Measurements from ENCODE around the gene PXK.
"Not testable (repeated sequence)": the region's sequence is repeated elsewhere in the genome, so short reads cannot be mapped to it uniquely, and the experiment has no call there.

Gene PXK

DNA sequence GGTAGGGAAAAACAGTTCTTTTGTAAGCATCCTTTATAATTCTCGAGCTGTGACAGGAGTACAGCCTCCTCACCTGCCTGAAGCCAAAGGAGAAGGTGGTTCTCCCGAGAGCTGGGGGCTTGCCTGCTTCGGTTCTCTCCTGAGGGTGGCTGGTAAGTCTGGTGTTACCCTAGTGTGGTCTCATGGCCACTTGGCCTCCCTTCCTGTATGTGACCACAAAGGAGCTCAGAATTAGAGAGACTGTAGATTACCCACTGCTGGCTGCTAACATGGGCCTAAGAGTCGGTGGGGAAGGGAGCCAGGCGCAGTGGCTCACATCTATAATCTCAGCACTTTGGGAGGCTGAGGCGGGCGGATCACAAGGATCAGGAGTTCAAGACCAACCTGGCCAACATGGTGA is 88.3 kb downstream of the PXK start:
- no peak for DNase-seq

DNA sequence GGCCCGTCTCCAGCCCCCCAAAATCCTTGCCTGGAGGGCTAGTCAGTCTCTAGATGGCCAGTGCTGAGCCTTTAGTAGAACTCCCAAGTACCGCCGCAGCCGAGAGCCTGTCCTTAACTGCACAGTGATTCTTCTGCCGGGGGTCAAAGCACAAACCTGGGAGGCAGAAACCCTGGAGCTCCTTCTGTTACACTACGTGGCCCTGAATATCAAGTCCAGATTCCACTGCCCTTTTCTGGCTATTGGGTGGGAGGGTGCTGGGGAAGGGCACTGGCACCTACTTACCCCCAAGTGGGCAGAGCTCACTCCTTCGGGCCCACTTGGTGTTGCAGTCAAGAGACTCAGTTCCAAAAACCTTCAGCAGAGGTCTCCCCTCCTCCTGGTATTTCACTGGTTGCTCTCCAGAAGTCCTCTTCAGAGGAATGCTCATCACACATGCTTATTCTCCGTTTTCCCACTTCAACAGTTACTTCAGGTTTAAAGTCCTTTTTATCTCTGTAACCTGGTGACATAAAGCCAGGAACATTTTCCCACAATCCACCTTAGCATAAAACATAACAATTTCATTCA is 90.1 kb downstream of the PXK start:
- DNase-seq = no peak

DNA sequence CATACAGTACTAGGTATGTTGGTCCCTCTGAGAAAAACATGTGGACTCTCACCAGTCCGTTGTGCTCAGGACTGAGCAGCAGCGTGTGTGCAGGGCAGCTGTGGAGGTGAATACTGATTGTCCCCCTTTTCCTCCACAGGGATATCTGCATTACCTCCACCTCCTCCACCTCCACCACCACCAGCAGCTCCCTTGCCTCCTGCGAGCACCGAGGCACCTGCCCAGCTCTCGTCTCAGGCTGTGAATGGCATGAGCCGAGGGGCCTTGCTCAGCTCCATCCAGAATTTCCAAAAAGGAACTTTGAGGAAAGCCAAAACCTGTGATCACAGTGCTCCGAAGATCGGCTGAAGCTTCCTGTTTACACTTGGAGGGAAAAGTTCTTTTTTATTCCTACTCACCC is 91.9 kb downstream of the PXK start:
- no peak for DNase-seq

DNA sequence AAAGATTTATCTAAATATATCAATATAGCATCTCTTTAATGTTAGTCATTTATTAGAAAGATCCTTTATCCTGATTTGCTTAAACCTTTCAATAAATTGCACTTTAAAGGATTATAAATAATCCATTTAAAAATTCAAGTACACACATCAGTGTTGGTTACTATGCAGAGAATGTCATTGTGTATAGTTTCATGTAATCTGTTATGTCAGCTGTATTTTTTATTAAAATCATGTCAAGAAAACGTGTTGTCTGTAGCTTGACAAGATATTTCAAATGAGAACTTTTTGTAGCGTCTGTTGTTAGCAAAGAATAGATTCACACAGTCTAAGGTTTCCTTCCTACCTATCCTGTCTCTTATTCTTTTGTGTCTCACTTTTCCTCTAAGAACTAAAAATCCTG is 93.1 kb downstream of the PXK start:
- no peak for DNase-seq

DNA sequence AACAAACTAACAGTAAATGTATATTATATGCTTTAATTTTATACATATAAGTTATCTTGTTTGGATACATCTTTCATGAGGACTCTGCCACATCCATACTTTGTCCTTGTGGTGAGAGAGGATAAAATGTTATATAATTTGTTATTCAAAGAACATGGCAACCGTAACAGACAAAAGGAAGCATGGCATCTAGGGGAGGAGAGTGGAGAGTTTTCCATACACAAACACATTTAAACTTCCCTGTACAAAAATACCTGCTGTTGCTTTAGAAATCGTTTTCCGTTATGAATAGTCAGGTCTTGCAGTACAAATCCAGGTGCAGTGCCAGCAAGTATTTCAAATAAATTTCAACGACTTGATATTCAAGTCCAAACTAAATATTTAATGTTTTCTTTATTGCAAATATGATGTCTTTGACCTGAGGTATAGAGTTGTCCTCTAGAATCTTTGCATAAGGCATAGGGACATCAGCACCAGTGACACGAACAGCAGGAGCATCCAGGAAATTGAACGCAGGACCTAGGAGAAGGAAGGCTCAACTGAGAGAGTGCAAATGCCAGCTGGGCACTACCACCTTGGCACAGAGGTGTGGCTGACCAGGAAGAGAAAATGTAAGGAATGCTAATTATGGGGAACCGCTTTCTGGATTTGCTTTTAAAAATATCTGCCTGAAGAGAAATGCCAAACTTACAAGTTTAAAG is 95.1 kb downstream of the PXK start:
- DNase-seq = no peak

- DNase-seq = no peak
Measured at GRCh38 chr3:58429657-58430056, 97.0 kb downstream of the PXK start.

GRCh38 chr3:58432905-58433304 is 100.2 kb downstream of the PXK start:
- DNase-seq = no peak

- peak; percentile 87 for DNase-seq
Measured at GRCh38 chr3:58433400-58434167, 100.9 kb downstream of the PXK start, which contains the start of gene PDHB. TSS of gene PDHB (minus strand) at chr3:58433832. CDS start at chr3:58433809, 23 bp downstream.

- DNase-seq = no peak
Measured at GRCh38 chr3:58434168-58434504, 101.4 kb downstream of the PXK start.

DNA sequence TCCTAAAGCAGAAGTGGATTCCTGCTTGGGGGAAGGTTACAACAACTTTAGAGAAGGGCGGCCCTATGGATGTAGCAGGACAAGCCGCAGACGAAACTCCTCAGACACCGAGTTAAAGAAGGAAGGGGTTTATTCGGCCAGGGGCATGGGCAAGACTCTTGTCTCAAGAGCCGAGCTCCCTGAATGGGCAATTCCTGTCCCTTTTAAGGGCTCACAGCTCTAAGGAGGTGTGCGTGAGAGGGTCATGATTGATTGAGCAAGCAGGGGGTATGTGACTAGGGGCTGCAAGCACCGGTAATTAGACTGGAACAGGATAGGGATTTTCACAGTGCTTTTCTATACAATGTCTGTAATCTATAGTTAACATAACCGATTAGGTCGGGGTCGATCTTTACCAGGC is 101.8 kb downstream of the PXK start:
- no peak for DNase-seq

GRCh38 chr3:58434990-58435389 is 102.3 kb downstream of the PXK start:
- no peak for DNase-seq

DNA sequence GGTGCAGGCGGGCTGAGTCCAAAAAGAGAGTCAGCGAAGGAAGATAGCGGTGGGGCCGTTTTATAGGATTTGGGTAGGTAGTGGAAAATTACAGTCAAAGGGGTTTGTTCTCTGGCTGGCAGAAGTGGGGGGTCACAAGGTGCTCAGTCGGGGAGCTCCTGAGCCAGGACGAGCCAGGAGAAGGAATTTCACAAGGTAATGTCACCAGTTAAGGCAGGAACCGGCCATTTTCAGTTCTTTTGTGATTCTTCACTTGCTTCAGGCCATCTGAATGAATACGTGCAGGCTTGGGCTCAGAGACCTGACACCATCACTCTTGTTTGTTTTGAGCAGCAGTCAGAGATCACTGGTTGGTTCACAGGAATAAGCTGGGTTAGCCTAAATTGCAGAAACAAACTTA is 104.6 kb downstream of the PXK start:
- DNase-seq = not testable (repeated sequence)

DNA sequence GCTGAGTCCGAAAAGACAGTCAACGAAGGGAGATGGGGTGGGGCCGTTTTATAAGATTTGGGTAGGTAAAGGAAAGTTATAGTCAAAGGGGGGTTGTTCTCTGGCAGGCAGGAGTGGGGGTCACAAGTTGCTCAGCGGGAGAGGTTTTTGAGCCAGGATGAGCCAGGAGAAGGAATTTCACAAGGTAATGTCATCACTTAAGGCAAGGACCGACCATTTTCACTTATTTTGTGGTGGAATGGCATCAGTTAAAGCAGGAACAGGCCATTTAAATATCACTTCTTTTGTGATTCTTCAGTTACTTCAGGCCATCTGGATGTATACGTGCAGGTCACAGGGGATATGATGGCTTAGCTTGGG is 108.3 kb downstream of the PXK start:
- not testable (repeated sequence) for DNase-seq

GRCh38 chr3:58441514-58442450 is 109.1 kb downstream of the PXK start:
- no peak for DNase-seq

DNA sequence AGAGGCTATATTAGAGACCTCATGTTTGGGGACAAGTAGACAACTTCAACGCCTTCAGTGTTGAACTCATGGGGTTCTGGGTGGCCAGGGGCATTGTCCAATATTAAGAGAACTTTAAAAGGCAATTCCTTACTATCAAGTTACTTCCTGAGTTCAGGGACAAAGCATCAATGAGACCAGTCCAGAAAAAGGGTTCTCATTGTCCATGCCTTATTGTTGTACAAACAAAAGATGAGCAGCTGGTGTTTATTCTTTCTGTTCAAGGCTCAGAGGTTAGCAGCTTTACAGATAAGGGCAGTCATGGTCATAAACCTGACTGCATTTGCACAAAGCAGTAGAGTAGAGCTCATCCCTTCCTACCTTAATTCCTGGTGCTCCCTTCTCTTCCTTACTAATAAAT is 119.5 kb downstream of the PXK start:
- DNase-seq = no peak

DNA sequence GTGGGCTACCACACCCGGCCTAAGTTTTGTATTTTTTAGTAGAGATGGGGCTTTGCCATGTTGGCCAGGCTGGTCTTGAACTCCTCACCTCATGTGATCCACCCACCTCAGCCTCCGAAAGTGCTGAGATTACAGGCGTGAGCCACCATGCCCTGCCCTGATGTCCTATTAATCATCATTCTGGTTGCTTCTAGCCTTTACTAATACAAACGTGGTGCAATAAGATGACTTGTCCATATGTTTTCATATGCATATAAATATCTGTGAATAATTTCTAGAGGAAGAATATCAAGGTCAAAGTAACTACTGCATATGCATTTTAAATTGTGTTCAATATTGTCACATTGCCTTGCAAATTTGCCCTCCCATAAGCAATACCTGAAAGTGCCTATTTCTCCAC is 126.5 kb downstream of the PXK start:
- DNase-seq = no peak

DNA sequence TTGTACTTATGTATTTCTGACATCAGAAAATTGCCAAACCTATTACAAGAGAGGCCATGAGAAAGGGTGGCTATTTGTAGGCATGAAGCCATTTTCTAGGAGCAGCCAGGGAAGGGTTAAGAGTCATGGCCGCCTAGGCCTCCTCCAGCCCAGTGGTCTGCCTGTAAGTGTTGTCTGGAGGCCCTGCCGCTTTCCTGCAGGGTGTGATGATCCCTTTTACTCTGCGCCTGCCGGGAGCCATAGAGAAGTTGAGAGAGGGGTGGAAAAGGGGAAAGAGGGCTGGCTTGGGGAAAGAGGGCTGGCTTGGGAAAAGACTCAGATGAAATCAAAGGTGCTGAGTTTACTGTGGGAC is 130.1 kb downstream of the PXK start:
- no peak for DNase-seq

DNA sequence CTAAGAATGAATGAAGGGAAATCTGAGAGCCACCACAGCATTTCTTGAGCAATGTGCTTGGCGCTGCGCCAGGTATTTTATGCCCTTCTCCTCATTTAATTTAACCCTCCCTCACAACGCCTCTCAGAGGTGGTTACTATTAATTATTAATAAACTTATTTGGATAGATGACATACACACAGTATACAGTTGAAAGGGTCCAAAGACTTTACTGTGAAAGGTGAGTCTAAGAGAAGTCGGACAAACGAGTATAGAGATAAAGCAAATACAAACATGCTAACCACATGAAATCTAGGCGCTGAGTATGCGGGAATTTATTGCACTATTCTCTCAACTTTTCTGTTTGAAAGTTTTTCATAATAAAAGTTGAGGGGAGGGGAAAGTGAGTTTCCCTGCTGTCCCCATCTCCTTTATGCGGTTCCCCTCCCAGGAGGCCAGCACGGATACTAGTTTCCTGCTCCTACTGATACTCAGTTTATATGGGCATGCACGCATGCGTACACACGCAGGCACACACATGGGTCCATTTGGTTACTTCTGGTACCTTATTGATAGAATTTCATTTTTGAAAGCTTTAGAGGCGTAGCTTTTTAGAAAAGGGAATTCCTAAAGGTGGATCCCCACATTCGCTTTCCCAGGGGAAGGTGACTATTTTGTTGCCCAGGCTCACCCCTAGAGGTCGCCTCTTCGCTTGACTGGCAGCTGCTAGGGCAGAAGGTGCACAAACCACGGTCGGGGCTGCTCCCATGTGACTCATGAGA is 130.7 kb downstream of the PXK start:
- peak; percentile 68 for DNase-seq

DNA sequence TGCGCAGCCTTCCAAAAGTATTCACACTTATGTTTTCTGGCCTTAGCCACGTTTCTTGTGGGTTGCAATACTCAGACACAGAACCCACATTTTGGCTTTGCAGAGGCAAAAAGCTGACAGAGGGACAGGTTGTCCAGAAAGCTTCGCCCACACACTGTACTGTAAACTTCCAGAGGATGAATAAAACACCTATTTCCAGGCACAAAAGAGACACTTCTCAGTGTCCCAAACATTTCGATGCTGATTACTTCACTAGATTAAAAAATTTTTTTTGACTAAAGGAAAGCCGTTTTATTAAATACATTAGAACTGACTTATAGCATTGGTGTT is 131.2 kb downstream of the PXK start:
- DNase-seq = no peak

- no peak for DNase-seq
Measured at GRCh38 chr3:58464866-58465265, 132.2 kb downstream of the PXK start.

DNA sequence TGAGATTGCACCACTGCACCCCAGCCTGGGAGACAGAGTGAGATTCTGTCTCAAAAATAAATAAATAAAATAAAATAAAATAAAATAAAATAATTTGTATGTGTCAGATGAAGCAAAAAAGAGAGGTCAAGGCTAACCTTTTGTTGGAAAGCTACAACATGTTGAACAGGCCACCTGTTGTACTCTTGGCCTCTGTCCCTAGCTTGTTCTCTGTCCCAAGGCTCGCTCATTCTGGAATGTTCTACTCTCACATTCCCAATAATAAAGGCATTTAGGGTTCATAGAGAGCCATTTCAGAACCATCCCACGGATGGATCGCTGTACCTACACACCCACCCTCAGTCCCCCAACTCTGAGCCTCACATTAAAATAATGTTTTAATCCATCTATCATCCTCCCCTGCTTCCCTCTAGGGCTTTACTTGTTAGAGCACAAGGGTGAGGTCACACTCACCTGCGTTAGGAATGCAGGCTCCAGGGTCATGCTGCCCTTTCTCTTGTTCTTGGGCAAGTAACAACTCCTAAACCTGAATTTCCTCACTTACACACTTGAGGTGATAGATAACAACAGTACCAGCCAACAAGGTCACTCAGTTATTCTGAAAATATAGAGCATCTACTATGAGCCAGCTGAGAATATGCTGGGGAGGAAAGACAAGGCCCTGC is 134.3 kb downstream of the PXK start:
- no peak for DNase-seq

GRCh38 chr3:58469096-58469495 is 136.4 kb downstream of the PXK start:
- DNase-seq = no peak
